Activated CD4-positive, alpha-beta T cell treated with anti-CD3 and anti-CD28 coated beads, Interleukin-2, amount 10 ng/mL, durations not matched to agents 24 days and 14 days (primary cell): ENCODE results near the gene BNIP2. TPM values are rescaled to one million over a fixed set of nuclear protein-coding genes. Genes with fewer than 3 reads are reported as not detected.

Experiments
- DNase-seq: peaks from one replicate; pipeline ENCODE4 v3.0.0; 2022
- H3K27ac Mint-ChIP-seq: one replicate; pipeline ENCODE4 v1.8.0; 2022; ENCODE audit warnings: mild to moderate bottlenecking, mixed read lengths
- H3K27me3 Mint-ChIP-seq: one replicate; pipeline ENCODE4 v1.8.0; 2022; ENCODE audit warnings: mixed read lengths
- H3K36me3 Mint-ChIP-seq: one replicate; pipeline ENCODE4 v1.8.0; 2022; ENCODE audit warnings: low read depth, mild to moderate bottlenecking, mixed read lengths
- H3K4me1 Mint-ChIP-seq: one replicate; pipeline ENCODE4 v1.8.0; 2021; ENCODE audit warnings: mixed read lengths
- H3K4me3 Mint-ChIP-seq: one replicate; pipeline ENCODE4 v1.8.0; 2022; ENCODE audit warnings: mild to moderate bottlenecking, moderate library complexity, mixed read lengths
- H3K9me3 Mint-ChIP-seq: one replicate; pipeline ENCODE4 v1.8.0; 2021; ENCODE audit warnings: mixed read lengths
- intact Hi-C: fragments of 100-400 bp; cut with micrococcal nuclease; formaldehyde crosslinking; loops from one replicate; pipeline ENCODE4 v1.15.1; 2023
- total RNA-seq: library from RNA; stranded (reverse); gene quantifications from 2 replicates; pipeline ENCODE4 v1.2.3, GENCODE V29; 2022

BNIP2 gene
- 55.1 and 57.2 TPM in 2 replicates for total RNA-seq

- Mint-ChIP-seq H3K4me3 (peak within 1 kb of the TSS; percentile 95), H3K36me3 (peaks cover 20% of the 10 kb centered on the region), H3K27ac (peak within 1 kb of the TSS; percentile 98), H3K9me3 (no peaks in the 10 kb centered on the region), H3K4me1 (peaks cover 40% of the 10 kb centered on the region), H3K27me3 (no peaks in the 10 kb centered on the region)
- intact Hi-C loops, result loop anchor here (1.0 kb wide), 2 partner anchors 32 to 230 kb away; partner anchors contain the start of gene GTF2A2
- peak; percentile 100 for DNase-seq
These were observed at the start of gene BNIP2 for GRCh38 chr15:59688782-59689625. TSS of gene BNIP2 (minus strand) at chr15:59689320. CDS start at chr15:59682457, 6,863 bp downstream.

- Mint-ChIP-seq H3K27ac (no peak overlapping the region), H3K4me3 (no peak overlapping the region), H3K9me3 (no peaks in the 10 kb centered on the region), H3K4me1 (no peaks in the 10 kb centered on the region), H3K36me3 (no peaks in the 10 kb centered on the region), H3K27me3 (peaks cover 9% of the 10 kb centered on the region)
- no peak for DNase-seq
- intact Hi-C loops, result no loop called here
These were observed 49.6 kb upstream of the BNIP2 start for GRCh38 chr15:59738676-59739075.

- Mint-ChIP-seq H3K4me1 (no peaks in the 10 kb centered on the region), H3K9me3 (no peaks in the 10 kb centered on the region), H3K27me3 (peaks cover 18% of the 10 kb centered on the region), H3K27ac (no peak overlapping the region), H3K4me3 (no peak overlapping the region), H3K36me3 (no peaks in the 10 kb centered on the region)
- intact Hi-C loops, result no loop called here
- no peak for DNase-seq
These were observed 47.1 kb upstream of the BNIP2 start for GRCh38 chr15:59736181-59736580.

- Mint-ChIP-seq H3K27ac (no peak overlapping the region), H3K4me3 (no peak overlapping the region), H3K9me3 (no peaks in the 10 kb centered on the region), H3K27me3 (peaks cover 23% of the 10 kb centered on the region), H3K4me1 (peaks cover 2% of the 10 kb centered on the region), H3K36me3 (no peaks in the 10 kb centered on the region)
- no peak for DNase-seq
- intact Hi-C loops, result loop anchor here (1.0 to 10.0 kb wide), 3 partner anchors 280 to 602 kb away; partner anchors contain the start of gene FOXB1
These were observed 36.0 kb upstream of the BNIP2 start for GRCh38 chr15:59725151-59725486.

GRCh38 chr15:59723687-59724346 is 34.7 kb upstream of the BNIP2 start:
- H3K9me3 Mint-ChIP-seq, result no peaks in the 10 kb centered on the region
- H3K27me3 Mint-ChIP-seq, result peaks cover 15% of the 10 kb centered on the region
- H3K36me3 Mint-ChIP-seq, result no peaks in the 10 kb centered on the region
- DNase-seq, result no peak
- peaks cover 2% of the 10 kb centered on the region for H3K4me1 Mint-ChIP-seq
- no peak overlapping the region for H3K4me3 Mint-ChIP-seq
- intact Hi-C loops, result loop anchor here (10.0 kb wide), 2 partner anchors 281 to 461 kb away; partner anchors contain the start of gene FOXB1
- H3K27ac Mint-ChIP-seq, result no peak overlapping the region

- intact Hi-C loops, result loop anchor here (10.0 kb wide), 2 partner anchors 282 to 462 kb away; partner anchors contain the start of gene FOXB1
- H3K4me1 Mint-ChIP-seq, result peaks cover 2% of the 10 kb centered on the region
- no peaks in the 10 kb centered on the region for H3K36me3 Mint-ChIP-seq
- DNase-seq, result no peak
- no peak overlapping the region for H3K4me3 Mint-ChIP-seq
- H3K27me3 Mint-ChIP-seq, result peaks cover 11% of the 10 kb centered on the region
- H3K27ac Mint-ChIP-seq, result no peak overlapping the region
- no peaks in the 10 kb centered on the region for H3K9me3 Mint-ChIP-seq
These were observed 33.4 kb upstream of the BNIP2 start for GRCh38 chr15:59722476-59722875.

GRCh38 chr15:59722037-59722436 is 32.9 kb upstream of the BNIP2 start:
- no peaks in the 10 kb centered on the region for H3K9me3 Mint-ChIP-seq
- peaks cover 9% of the 10 kb centered on the region for H3K27me3 Mint-ChIP-seq
- H3K4me3 Mint-ChIP-seq, result no peak overlapping the region
- no peak for DNase-seq
- intact Hi-C loops, result loop anchor here (10.0 kb wide), 2 partner anchors 283 to 463 kb away; partner anchors contain the start of gene FOXB1
- H3K27ac Mint-ChIP-seq, result no peak overlapping the region
- peaks cover 2% of the 10 kb centered on the region for H3K4me1 Mint-ChIP-seq
- H3K36me3 Mint-ChIP-seq, result no peaks in the 10 kb centered on the region

- H3K9me3 Mint-ChIP-seq, result no peaks in the 10 kb centered on the region
- no peak overlapping the region for H3K27ac Mint-ChIP-seq
- no peaks in the 10 kb centered on the region for H3K36me3 Mint-ChIP-seq
- no peak overlapping the region for H3K4me3 Mint-ChIP-seq
- DNase-seq, result no peak
- peaks cover 9% of the 10 kb centered on the region for H3K27me3 Mint-ChIP-seq
- H3K4me1 Mint-ChIP-seq, result peaks cover 2% of the 10 kb centered on the region
- intact Hi-C loops, result loop anchor here (10.0 kb wide), 2 partner anchors 283 to 463 kb away; partner anchors contain the start of gene FOXB1
These were observed 32.3 kb upstream of the BNIP2 start for GRCh38 chr15:59721411-59721810.

GRCh38 chr15:59713177-59713576 is 24.1 kb upstream of the BNIP2 start:
- Mint-ChIP-seq H3K4me1 (no peaks in the 10 kb centered on the region), H3K4me3 (no peak overlapping the region), H3K36me3 (no peaks in the 10 kb centered on the region), H3K27me3 (peaks cover 16% of the 10 kb centered on the region), H3K27ac (no peak overlapping the region), H3K9me3 (no peaks in the 10 kb centered on the region)
- intact Hi-C loops, result no loop called here
- DNase-seq, result no peak

- intact Hi-C loops, result no loop called here
- H3K36me3 Mint-ChIP-seq, result no peaks in the 10 kb centered on the region
- DNase-seq, result peak; percentile 30
- no peaks in the 10 kb centered on the region for H3K9me3 Mint-ChIP-seq
- H3K4me3 Mint-ChIP-seq, result no peak overlapping the region
- peaks cover 16% of the 10 kb centered on the region for H3K27me3 Mint-ChIP-seq
- no peak overlapping the region for H3K27ac Mint-ChIP-seq
- no peaks in the 10 kb centered on the region for H3K4me1 Mint-ChIP-seq
These were observed 22.5 kb upstream of the BNIP2 start for GRCh38 chr15:59711451-59712243.

- H3K27me3 Mint-ChIP-seq, result peaks cover 31% of the 10 kb centered on the region
- intact Hi-C loops, result no loop called here
- peak; percentile 6 for DNase-seq
- H3K4me1 Mint-ChIP-seq, result no peaks in the 10 kb centered on the region
- H3K27ac Mint-ChIP-seq, result no peak overlapping the region
- H3K4me3 Mint-ChIP-seq, result no peak overlapping the region
- no peaks in the 10 kb centered on the region for H3K36me3 Mint-ChIP-seq
- H3K9me3 Mint-ChIP-seq, result no peaks in the 10 kb centered on the region
These were observed 18.5 kb upstream of the BNIP2 start for GRCh38 chr15:59707619-59708018.

GRCh38 chr15:59703979-59704796 is 15.1 kb upstream of the BNIP2 start:
- peaks cover 39% of the 10 kb centered on the region for H3K27me3 Mint-ChIP-seq
- no peaks in the 10 kb centered on the region for H3K4me1 Mint-ChIP-seq
- DNase-seq, result peak; percentile 28
- no peaks in the 10 kb centered on the region for H3K9me3 Mint-ChIP-seq
- no peak overlapping the region for H3K4me3 Mint-ChIP-seq
- no peak overlapping the region for H3K27ac Mint-ChIP-seq
- no peaks in the 10 kb centered on the region for H3K36me3 Mint-ChIP-seq
- intact Hi-C loops, result no loop called here

GRCh38 chr15:59702351-59702750 is 13.2 kb upstream of the BNIP2 start:
- H3K9me3 Mint-ChIP-seq, result no peaks in the 10 kb centered on the region
- no peak for DNase-seq
- H3K4me1 Mint-ChIP-seq, result no peaks in the 10 kb centered on the region
- H3K4me3 Mint-ChIP-seq, result no peak overlapping the region
- H3K27me3 Mint-ChIP-seq, result peaks cover 36% of the 10 kb centered on the region
- no peaks in the 10 kb centered on the region for H3K36me3 Mint-ChIP-seq
- intact Hi-C loops, result no loop called here
- H3K27ac Mint-ChIP-seq, result no peak overlapping the region
